Common myeloid progenitor, CD34-positive (primary cell): Measurements from ENCODE around the gene STRAP.
A peak's percentile ranks its signal among the peaks of the same experiment; 100 is the strongest.
"Not testable (repeated sequence)": the region's sequence is repeated elsewhere in the genome, so short reads cannot be mapped to it uniquely, and the experiment has no call there.

Experiments used
- CTCF ChIA-PET: fragments of 350-600 bp; sonication (Branson Sonifier 250); formaldehyde crosslinking; loops from one replicate; lab custom pipeline; 2021; ENCODE audit warnings: antibody characterized with exemption; lab: Charles Lee
- POLR2A ChIA-PET: fragments of 350-600 bp; sonication (Branson Sonifier 250); formaldehyde crosslinking; loops from one replicate; lab custom pipeline; 2021; ENCODE audit warnings: antibody characterized with exemption; lab: Charles Lee
- DNase-seq, 3 donors: peaks; one replicate each; pipeline versions ENCODE4 v3.0.0 to v3.0.0-alpha.2; 2013
- H3K27ac ChIP-seq, 2 experiments: 1 replicate in 1 of 2; 2 replicates in 1 of 2; pipeline ENCODE4 v1.7.0; 2013; ENCODE audit warnings: inconsistent platforms in 2 of 2, low read length in 2 of 2, mild to moderate bottlenecking in 2 of 2, low read depth in 1 of 2, moderate library complexity in 1 of 2; ENCODE audit not compliant: severe bottlenecking in 2 of 2, insufficient read depth in 1 of 2, poor library complexity in 1 of 2
- H3K27me3 ChIP-seq, 5 experiments: replicated peaks in 2 of 5; 1 replicate in 3 of 5; 2 replicates in 2 of 5; pipeline versions ENCODE4 v1.6.1 to v1.7.0; 2013; ENCODE audit warnings: low read length in 4 of 5, mild to moderate bottlenecking in 2 of 5, moderate library complexity in 2 of 5, inconsistent platforms in 1 of 5; ENCODE audit not compliant: insufficient read depth in 5 of 5, control insufficient read depth in 4 of 5
- H3K36me3 ChIP-seq, 4 experiments: 1 replicate in 2 of 4; 2 replicates in 2 of 4; pipeline versions ENCODE4 v1.6.1 to v1.7.0; 2013; ENCODE audit warnings: low read length in 3 of 4, control low read depth in 1 of 4, mild to moderate bottlenecking in 1 of 4; ENCODE audit not compliant: control insufficient read depth in 4 of 4, insufficient read depth in 4 of 4
- H3K4me1 ChIP-seq, 4 experiments: 1 replicate in 3 of 4; 2 replicates in 1 of 4; pipeline versions ENCODE4 v1.6.1 to v1.7.1; 2013; ENCODE audit warnings: low read length in 3 of 4, mild to moderate bottlenecking in 3 of 4, control low read depth in 1 of 4, inconsistent platforms in 1 of 4, moderate library complexity in 1 of 4; ENCODE audit not compliant: control insufficient read depth in 4 of 4, insufficient read depth in 4 of 4; ENCODE audit errors: control extremely low read depth in 1 of 4
- H3K4me3 ChIP-seq, 7 experiments: 1 replicate in 4 of 7; 2 replicates in 3 of 7; pipeline versions ENCODE4 v1.5.1 to v1.7.0; 2013; ENCODE audit warnings: mild to moderate bottlenecking in 7 of 7, low read length in 6 of 7, moderate library complexity in 6 of 7, inconsistent platforms in 2 of 7, low read depth in 2 of 7, control low read depth in 1 of 7; ENCODE audit not compliant: insufficient read depth in 4 of 7, control insufficient read depth in 1 of 7; ENCODE audit errors: extremely low read depth in 1 of 7
- H3K9me3 ChIP-seq, 5 experiments: 1 replicate in 4 of 5; 2 replicates in 1 of 5; pipeline versions ENCODE4 v1.6.1 to v1.7.1; 2013; ENCODE audit warnings: low read length in 4 of 5, mild to moderate bottlenecking in 2 of 5, inconsistent platforms in 1 of 5, low read depth in 1 of 5, moderate library complexity in 1 of 5; ENCODE audit not compliant: control insufficient read depth in 4 of 5, insufficient read depth in 2 of 5; ENCODE audit errors: control extremely low read depth in 1 of 5
- WGBS: methylation state at CpG from one replicate; pipeline ENCODE4 v1.1.5; 2013; ENCODE audit not compliant: insufficient coverage; 5-methylcytosine and 5-hydroxymethylcytosine counted together

STRAP gene

DNA sequence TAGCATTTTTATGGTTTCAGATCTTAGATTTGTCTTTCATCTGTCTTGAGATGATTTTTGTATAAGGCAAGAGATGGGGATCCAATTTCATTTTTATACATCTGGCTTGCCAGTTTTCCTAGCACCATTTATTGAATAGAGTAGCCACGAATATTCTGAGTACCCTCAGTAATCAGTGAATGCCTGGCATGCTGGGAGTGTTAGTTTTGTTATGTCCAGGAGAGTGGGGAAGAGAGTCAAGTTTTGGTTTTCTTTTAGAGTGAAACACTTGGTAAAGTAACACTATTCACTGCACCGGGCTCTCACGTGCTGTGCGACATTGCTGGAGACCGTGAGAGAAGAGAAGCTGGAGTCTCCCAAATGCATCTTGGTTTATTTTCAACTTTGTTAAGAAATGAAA lies 60.3 kb downstream of the STRAP start:
- Histone ChIP-seq H3K27ac (no peak overlapping the region), H3K9me3 (peaks cover 2 to 30% (median 7%) of the 10 kb centered on the region in 5 experiments), H3K4me1 (no peaks in the 10 kb centered on the region), H3K36me3 (peaks cover 0 to 10% (median 5%) of the 10 kb centered on the region in 4 experiments), H3K4me3 (no peak overlapping the region), H3K27me3 (no peaks in the 10 kb centered on the region)
- CTCF ChIA-PET: no interaction called here
- DNase-seq: no peak
- WGBS: 93% methylated on average over 4 of the region's 5 CpGs
- POLR2A ChIA-PET: no interaction called here

GRCh38 chr12:15943519-15943918 lies 61.3 kb downstream of the STRAP start:
- DNase-seq, CTCF ChIA-PET, H3K27ac ChIP-seq, H3K27me3 ChIP-seq, H3K4me1 ChIP-seq, POLR2A ChIA-PET, H3K4me3 ChIP-seq: not testable (repeated sequence)
- Histone ChIP-seq H3K36me3 (peaks cover 0 to 10% (median 5%) of the 10 kb centered on the region in 4 experiments), H3K9me3 (peaks cover 4 to 32% (median 7%) of the 10 kb centered on the region in 5 experiments)
- no CpG with 5 or more reads among the region's 5 CpGs for WGBS

DNA sequence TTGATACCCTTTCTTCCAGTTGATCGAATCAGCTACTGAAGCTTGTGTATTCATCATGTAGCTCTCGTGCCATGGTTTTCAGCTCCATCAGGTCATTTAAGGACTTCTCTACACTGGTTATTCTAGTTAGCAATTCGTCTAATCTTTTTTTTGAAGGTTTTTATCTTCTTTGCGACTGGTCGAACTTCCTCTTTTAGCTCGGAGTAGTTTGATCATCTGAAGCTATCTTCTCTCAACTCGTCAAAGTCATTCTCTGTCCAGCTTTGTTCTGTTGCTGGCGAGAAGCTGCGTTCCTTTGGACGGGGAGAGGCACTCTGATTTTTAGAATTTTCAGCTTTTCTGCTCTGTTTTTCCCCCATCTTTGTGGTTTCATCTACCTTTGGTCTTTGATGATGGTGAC lies 66.3 kb downstream of the STRAP start:
- H3K36me3 ChIP-seq, POLR2A ChIA-PET, H3K27ac ChIP-seq, H3K4me1 ChIP-seq, H3K27me3 ChIP-seq, H3K9me3 ChIP-seq, H3K4me3 ChIP-seq: not testable (repeated sequence)
- peak in 2 of 3 donors; percentile 3 to 17 for DNase-seq
- CTCF ChIA-PET: interaction anchor here (1.2 kb wide), 1 partner anchor 35 kb away, joined by 3 read pairs; no protein-coding TSS in a partner anchor
- 97% methylated on average over 9 of the region's 10 CpGs for WGBS
